ENCODE results near the gene IRF5.

DNA sequence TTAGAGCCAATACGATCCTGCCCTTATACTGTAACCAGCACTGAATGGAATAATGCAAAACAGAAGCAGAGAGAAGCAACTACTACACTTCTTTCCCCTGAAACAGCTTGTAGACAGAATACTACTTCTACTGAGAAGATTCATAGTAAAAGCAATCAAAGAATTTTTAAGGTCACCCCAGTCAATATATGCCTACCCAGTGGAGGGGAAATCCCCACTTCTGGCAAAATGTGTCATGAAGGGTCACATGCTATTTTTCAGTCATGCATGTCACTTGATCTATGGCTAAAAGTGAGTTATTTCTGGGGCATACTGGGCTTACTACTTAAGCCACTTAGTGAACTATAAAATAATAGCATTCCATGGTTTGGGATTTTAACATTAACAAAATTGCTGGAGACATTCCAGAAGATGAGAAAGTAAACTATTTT is 25.6 kb downstream of the IRF5 start:
- TF ChIP-seq, protein P1, sequence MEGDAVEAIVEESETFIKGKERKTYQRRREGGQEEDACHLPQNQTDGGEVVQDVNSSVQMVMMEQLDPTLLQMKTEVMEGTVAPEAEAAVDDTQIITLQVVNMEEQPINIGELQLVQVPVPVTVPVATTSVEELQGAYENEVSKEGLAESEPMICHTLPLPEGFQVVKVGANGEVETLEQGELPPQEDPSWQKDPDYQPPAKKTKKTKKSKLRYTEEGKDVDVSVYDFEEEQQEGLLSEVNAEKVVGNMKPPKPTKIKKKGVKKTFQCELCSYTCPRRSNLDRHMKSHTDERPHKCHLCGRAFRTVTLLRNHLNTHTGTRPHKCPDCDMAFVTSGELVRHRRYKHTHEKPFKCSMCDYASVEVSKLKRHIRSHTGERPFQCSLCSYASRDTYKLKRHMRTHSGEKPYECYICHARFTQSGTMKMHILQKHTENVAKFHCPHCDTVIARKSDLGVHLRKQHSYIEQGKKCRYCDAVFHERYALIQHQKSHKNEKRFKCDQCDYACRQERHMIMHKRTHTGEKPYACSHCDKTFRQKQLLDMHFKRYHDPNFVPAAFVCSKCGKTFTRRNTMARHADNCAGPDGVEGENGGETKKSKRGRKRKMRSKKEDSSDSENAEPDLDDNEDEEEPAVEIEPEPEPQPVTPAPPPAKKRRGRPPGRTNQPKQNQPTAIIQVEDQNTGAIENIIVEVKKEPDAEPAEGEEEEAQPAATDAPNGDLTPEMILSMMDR (IDR thresholded peaks at IDR 0.05) = no peak
- TF ChIP-seq POLR2A (IDR thresholded peaks at IDR 0.05; ENCODE audit: low read depth) (no peak), EP300 (IDR thresholded peaks at IDR 0.05) (no peak), POLR2AphosphoS5 (IDR thresholded peaks at IDR 0.05) (no peak)
